NB4 (cell line): ENCODE data around the gene INCENP.

Experiments used
- DNase-seq: peaks from one replicate; pipeline ENCODE4 v3.0.0; 2010; ENCODE audit warnings: low read depth
- H3K4me3 ChIP-seq: one replicate; pipeline ENCODE4 v1.5.1; 2011; ENCODE audit warnings: mild to moderate bottlenecking, low read depth, low read length, moderate library complexity
- CTCF ChIP-seq: IDR thresholded peaks from one replicate; pipeline ENCODE4 v1.5.1; 2012; ENCODE audit warnings: low read depth, low read length
- MAX ChIP-seq: IDR thresholded peaks from 2 replicates; pipeline ENCODE4 v1.6.1; 2011; ENCODE audit warnings: low read depth, low read length
- MYC ChIP-seq: IDR thresholded peaks from 2 replicates; pipeline ENCODE4 v1.6.1; 2011; ENCODE audit warnings: low read depth, low read length
- POLR2A ChIP-seq: IDR thresholded peaks from 2 replicates; pipeline ENCODE4 v1.6.1; 2011; ENCODE audit warnings: mild to moderate bottlenecking; ENCODE audit not compliant: insufficient read length; ENCODE audit errors: extremely low read depth

The INCENP gene

GRCh38 chr11:62150887-62151736, 27.3 kb downstream of the INCENP start:
- H3K4me3 ChIP-seq = no peak overlapping the region
- no peak for DNase-seq
- TF ChIP-seq CTCF (no peak), MYC (no peak), MAX (no peak), POLR2A (no peak)

- no peak overlapping the region for H3K4me3 ChIP-seq
- no peak for TF ChIP-seq MYC
- TF ChIP-seq POLR2A = no peak
- no peak for TF ChIP-seq MAX
- TF ChIP-seq CTCF = no peak
- DNase-seq = no peak
Observed at GRCh38 chr11:62151737-62152102, 27.9 kb downstream of the INCENP start.

GRCh38 chr11:62152245-62153086, 28.7 kb downstream of the INCENP start:
- DNase-seq = no peak
- no peak for TF ChIP-seq MYC
- no peak for TF ChIP-seq MAX
- no peak for TF ChIP-seq CTCF
- no peak for TF ChIP-seq POLR2A
- no peak overlapping the region for H3K4me3 ChIP-seq

- TF ChIP-seq MYC = no peak
- TF ChIP-seq CTCF = no peak
- no peak for TF ChIP-seq MAX
- no peak for TF ChIP-seq POLR2A
- H3K4me3 ChIP-seq = no peak overlapping the region
- DNase-seq = no peak
Observed at GRCh38 chr11:62153087-62153395, 29.2 kb downstream of the INCENP start.

GRCh38 chr11:62153617-62154016, 29.8 kb downstream of the INCENP start:
- DNase-seq = no peak
- no peak overlapping the region for H3K4me3 ChIP-seq

More at GRCh38 chr11:62153617-62154016, 29.8 kb downstream of the INCENP start:
- TF ChIP-seq CTCF = no peak
- no peak for TF ChIP-seq POLR2A
- no peak for TF ChIP-seq MYC
